ENCODE measurements around the gene PTPN20.

The PTPN20 gene

DNA sequence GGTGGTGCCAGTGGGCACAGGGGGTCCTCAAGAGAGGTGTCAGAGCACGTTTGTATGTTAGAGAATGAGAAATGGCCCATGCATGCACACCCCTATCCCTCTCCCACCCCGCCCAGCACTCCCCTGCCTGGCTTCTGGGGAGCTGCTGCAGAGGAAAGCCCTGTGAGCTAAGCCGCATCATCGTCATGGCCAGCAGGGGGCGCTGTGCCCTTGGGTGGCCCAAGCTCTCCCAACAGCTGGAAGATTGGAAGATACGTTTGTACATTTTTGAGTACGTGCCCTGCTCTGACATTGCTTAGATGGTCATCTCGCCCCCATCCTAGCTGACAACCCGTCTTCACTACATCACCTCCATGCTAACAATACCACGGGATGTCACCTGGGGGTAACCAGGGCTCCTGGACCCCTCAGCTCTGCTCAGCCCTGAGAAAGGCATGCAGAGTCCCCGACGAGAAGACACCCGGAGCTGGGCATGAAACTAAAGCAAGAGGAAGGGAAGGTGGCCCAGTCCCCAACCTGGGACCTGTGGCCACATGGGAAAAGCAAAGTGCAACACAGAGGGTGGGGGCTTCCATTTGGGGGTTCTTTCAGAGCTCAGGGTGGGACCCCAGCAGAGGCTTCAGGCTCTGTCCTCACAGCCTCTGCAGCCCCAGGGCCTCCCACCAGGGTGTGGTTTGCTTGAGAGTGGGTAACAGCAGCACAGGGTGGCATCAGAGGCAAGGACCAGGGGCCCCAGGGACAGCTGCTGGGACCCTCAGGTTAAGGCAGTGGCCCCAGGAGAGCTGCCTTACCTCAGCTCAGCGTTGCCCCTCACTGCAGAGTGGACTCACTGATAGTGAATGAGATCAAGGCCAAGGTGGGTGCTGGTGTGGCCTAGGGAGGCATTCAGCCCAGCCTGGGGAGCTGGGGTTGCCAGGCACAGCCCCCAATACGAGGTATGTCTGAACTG is 136.6 kb downstream of the PTPN20 start:
- DNase-seq (ENCODE audit: low read depth): no peak

GRCh38 chr10:47048526-47048905 is 137.3 kb downstream of the PTPN20 start:
- no peak for TF ChIP-seq CTCF (IDR thresholded peaks at IDR 0.05; ENCODE audit: low read depth, low read length, missing control alignments)
- DNase-seq (ENCODE audit: low read depth): no peak
- no peak overlapping the region for H3K4me3 ChIP-seq (ENCODE audit: low read depth, low read length)

More for the DNA sequence above, 136.6 kb downstream of the PTPN20 start:
- peak; percentile 90 for TF ChIP-seq CTCF (IDR thresholded peaks at IDR 0.05; ENCODE audit: low read depth, low read length, missing control alignments)
- no peak overlapping the region for H3K4me3 ChIP-seq (ENCODE audit: low read depth, low read length)

DNA sequence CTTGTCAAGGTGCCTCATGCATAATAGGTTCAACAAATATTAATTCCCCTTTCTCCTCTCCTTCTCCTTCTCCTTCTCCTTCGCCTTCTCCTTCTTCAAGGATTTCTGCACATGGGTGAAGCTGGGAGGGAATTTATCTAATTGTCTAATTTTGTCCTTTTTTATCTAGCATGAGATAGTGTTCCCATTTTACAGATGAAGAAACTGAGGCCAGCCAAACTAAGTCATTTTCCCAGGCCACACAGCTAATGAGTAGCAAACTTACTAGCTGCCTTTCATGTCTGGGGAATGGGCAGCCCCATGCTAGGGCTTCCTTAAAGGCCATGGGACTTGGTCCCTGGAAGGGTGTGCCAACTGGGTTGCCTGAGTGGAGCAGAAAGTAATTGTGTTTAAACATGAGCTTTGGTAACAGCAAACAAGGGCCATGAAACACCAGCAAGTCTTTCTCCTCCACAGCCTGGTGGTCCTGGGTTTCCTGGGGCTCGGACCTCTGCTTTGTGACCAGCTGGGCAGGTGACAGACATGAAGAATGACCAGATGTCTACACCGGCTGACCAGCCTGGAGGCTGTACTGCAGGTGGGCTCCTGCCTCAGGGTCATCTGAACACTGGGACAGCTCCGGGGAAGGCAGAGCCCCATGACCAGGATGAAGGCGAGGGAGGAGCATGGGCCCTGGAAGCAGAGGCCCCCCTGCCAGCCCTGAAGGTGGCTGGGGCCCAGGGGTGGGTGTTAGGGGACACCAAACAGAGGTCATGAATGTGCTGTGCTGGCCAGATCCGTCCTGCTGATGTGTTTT is 138.0 kb downstream of the PTPN20 start:
- DNase-seq (ENCODE audit: low read depth): no peak
- H3K4me3 ChIP-seq (ENCODE audit: low read depth, low read length): no peak overlapping the region
- no peak for TF ChIP-seq CTCF (IDR thresholded peaks at IDR 0.05; ENCODE audit: low read depth, low read length, missing control alignments)

DNA sequence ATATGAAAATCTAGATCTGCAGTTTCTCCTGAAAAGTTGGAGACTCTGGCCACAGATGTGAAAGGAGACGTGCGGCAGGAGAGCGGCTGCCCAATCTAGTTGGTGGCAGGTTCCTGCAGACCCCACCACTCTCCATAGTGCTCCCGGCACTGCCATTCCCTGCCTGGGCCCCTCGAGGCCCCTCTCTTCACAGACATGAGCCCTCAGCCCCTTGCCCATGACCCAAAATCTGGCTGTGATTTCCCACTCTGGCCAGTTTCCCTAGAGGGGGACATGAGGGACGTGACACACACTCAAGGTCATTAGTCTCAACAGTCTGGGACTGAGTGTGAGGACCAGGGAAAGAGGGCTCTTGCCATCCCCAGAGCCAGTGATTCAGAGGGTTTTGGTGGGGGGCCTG is 138.7 kb downstream of the PTPN20 start:
- no peak overlapping the region for H3K4me3 ChIP-seq (ENCODE audit: low read depth, low read length)
- no peak for TF ChIP-seq CTCF (IDR thresholded peaks at IDR 0.05; ENCODE audit: low read depth, low read length, missing control alignments)
- no peak for DNase-seq (ENCODE audit: low read depth)

DNA sequence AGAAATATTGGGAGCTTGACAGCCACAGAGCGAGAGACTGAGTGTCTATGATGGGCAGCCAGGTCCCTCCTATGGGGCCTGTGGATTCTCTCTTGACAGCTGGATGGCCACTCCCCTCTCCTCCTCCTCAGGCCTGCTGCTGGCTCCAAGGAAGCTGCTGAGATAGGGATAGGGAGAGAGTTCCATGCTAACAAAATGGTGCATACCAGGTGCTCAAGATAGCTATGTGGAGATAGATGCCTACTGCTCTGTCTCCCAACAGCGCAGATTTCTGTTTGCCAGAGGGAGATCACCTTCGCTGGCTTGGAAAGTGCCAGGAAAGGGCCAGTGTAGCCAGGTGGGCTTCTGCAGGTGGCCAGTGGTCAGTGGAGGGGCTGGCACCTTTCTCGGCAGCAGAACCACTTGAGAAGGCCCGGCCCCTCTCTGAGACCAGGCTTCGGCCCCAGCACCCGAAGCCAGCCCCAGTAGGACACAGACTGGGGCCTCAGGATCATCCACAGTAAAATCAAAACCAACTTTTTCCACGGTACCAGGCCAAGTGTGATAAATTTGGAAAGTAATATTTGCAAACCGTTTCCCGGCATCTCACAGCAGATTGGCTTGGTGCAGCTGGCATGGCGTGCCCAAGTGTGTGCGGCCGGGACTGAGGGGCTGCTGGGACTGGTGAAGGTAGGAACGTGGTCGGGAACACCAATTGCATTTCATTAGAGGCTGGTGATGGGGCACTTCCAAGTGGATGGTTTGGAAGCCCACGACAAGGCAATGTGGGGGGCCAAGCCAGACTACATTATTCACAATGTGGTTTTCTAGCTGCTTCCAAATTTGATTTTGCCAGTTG is 139.6 kb downstream of the PTPN20 start:
- DNase-seq (ENCODE audit: low read depth): no peak
- H3K4me3 ChIP-seq (ENCODE audit: low read depth, low read length): no peak overlapping the region
- no peak for TF ChIP-seq CTCF (IDR thresholded peaks at IDR 0.05; ENCODE audit: low read depth, low read length, missing control alignments)

DNA sequence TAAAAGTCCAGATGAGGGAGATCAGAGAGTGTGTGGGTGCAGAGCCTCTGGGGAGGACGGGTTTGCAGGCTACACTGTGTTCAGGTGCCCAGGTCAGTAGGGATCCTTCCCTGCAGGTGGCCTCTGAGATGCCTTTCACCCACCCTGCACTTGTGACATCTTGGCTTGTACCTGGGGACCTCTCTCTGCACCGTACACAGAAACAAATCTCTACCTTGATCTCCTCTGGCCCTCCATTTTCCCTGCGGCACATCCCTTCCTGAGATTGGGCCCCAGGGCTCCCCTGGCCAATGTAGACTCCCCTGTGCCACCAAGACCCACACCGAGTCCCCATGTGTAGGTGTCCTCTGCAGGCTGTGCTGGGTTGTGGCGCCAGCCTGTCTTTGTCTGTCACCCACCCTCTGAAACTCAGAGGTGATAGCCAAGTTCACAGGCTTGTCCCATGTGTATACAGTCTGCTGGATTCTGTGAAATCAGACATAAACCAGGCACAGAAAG is 140.6 kb downstream of the PTPN20 start:
- no peak overlapping the region for H3K4me3 ChIP-seq (ENCODE audit: low read depth, low read length)
- DNase-seq (ENCODE audit: low read depth): no peak
- TF ChIP-seq CTCF (IDR thresholded peaks at IDR 0.05; ENCODE audit: low read depth, low read length, missing control alignments): no peak

Data from GM12864 (cell line).